ENCODE data around the gene HIF3A.
"Not testable (repeated sequence)": the region's sequence is repeated elsewhere in the genome, so short reads cannot be mapped to it uniquely, and the experiment has no call there.

HIF3A gene

DNA sequence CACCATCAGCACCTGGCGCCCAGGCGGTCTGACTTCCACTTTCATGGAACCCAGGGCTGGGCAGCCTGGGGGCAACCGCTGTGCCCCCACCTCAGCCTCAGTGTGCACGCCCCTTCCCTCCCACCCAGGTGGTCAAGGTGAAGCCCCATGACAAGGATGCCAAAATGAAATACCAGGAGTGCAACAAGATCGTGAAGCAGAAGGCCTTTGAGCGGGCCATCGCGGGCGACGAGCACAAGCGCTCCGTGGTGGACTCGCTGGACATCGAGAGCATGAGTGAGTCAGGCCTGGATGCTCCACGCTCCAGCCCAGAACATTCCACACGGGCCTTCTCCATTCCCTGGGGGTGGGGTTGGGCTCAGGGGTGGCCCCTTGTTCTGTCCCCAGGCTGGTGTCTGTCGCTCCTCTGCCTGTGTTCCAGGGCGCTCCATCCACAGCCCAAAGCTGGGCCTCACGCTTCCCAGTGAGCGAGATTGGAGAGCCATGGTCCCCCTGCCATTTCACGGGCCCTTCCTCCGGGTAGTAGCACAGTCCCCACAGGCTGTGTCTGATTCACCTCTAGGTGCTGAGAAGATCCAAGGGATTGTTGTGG lies 78.7 kb downstream of the HIF3A start:
- not testable (repeated sequence) for H3K4me3 ChIP-seq (ENCODE audit: low read length); H3K27me3 ChIP-seq (ENCODE audit: insufficient read depth, low read length); H3K9ac ChIP-seq (ENCODE audit: low read depth, low read length); H3K27ac ChIP-seq (ENCODE audit: low read depth, low read length); H3K9me3 ChIP-seq (ENCODE audit: insufficient read depth, low read depth, low read length)
- peaks cover 54% of the 10 kb centered on the region for H3K36me3 ChIP-seq (ENCODE audit: insufficient read depth, low read length)
- H3K4me1 ChIP-seq (ENCODE audit: insufficient read depth, low read length) = peaks cover 30% of the 10 kb centered on the region
- 94% methylated on average over 22 of the region's 22 CpGs for WGBS

DNA sequence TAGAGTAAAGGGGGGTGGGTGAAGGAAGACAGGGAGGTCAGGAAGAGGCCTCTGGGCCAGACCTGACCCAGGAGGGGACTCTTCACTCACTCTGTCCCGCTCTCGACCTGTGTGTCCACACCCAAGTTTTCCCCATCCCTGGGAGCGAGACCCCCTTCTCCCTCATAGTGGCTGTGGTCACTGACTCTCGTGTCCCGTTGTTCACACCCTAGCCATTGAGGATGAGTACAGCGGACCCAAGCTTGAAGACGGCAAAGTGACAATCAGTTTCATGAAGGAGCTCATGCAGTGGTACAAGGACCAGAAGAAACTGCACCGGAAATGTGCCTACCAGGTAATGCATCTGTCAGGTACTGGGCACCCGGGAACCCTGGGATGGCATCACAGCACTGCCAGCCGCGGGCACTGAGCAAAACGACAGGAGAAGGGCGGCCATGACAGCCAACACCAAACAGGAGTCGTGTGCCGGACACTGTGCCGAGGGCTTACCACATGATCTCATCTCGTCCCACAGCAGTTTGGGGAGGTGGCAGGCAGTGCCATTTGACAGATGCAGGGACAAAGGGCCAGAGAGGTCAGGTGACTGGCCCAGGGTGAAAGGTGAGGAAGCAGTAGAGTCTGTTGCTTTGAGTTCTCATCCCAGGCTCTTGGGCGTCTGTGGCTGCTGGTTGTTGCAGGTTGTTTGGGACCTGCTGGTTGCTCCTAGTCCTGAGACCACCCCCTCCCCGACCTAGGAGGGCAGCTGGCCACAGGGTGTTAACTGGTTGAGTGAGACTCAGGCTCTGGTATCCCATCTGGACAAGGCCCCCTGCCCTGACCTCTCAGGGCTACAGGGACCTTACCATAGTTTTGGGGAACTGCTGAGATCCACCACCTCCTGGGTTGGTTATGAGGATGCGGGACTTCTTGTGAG lies 79.7 kb downstream of the HIF3A start:
- no peak overlapping the region for H3K27ac ChIP-seq (ENCODE audit: low read depth, low read length)
- no peaks in the 10 kb centered on the region for H3K27me3 ChIP-seq (ENCODE audit: insufficient read depth, low read length)
- H3K9me3 ChIP-seq (ENCODE audit: insufficient read depth, low read depth, low read length) = no peaks in the 10 kb centered on the region
- H3K4me3 ChIP-seq (ENCODE audit: low read length) = no peak overlapping the region
- peaks cover 64% of the 10 kb centered on the region for H3K36me3 ChIP-seq (ENCODE audit: insufficient read depth, low read length)
- H3K4me1 ChIP-seq (ENCODE audit: insufficient read depth, low read length) = peaks cover 29% of the 10 kb centered on the region
- 94% methylated on average over 20 of the region's 20 CpGs for WGBS
- no peak overlapping the region for H3K9ac ChIP-seq (ENCODE audit: low read depth, low read length)

DNA sequence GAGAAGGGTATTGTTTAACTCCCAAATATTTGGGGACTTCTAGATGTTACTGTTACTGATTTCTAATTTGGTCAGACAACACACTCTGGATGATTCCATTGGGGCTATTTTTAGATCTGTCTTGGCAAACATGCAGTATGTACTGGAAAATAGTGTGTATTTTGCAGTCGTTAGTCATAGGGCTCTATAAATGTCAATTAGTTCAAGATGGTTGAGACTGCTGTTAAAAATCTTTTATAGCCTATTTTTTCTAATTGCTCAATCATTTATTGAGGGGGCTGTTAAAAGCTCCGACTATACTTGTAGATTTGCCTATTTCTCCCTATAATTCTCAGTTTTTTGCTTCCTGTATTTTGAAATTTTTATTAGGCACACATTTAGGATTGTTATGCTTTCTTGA lies 81.4 kb downstream of the HIF3A start:
- Histone ChIP-seq H3K27me3 (ENCODE audit: insufficient read depth, low read length) (no peaks in the 10 kb centered on the region), H3K9ac (ENCODE audit: low read depth, low read length) (no peak overlapping the region), H3K9me3 (ENCODE audit: insufficient read depth, low read depth, low read length) (no peaks in the 10 kb centered on the region), H3K36me3 (ENCODE audit: insufficient read depth, low read length) (peaks cover 79% of the 10 kb centered on the region), H3K4me1 (ENCODE audit: insufficient read depth, low read length) (peaks cover 12% of the 10 kb centered on the region), H3K27ac (ENCODE audit: low read depth, low read length) (no peak overlapping the region), H3K4me3 (ENCODE audit: low read length) (no peak overlapping the region)
- 92% methylated on average over 1 of the region's 2 CpGs for WGBS

DNA sequence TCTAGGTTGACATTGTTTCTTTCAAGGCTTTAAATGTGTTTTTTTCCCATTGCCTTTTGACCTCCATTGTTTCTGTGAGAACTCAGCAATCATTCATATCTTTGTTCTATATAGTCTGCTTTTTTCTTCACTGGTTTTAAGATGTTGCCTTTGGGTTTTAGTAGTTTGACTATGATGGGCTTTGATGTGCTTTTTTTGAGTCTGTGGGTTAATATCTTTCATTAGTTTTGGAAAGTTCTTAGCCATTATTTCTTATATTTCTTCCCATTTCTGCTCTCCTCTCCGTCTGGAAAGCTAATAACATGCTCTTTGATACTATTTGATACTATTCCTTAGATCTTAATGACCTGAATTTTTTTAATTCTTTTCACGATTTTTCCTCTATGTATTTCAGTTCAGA lies 83.8 kb downstream of the HIF3A start:
- H3K27me3 ChIP-seq (ENCODE audit: insufficient read depth, low read length) = no peaks in the 10 kb centered on the region
- WGBS = 100% methylated on average over 2 of the region's 2 CpGs
- no peak overlapping the region for H3K4me3 ChIP-seq (ENCODE audit: low read length)
- H3K4me1 ChIP-seq (ENCODE audit: insufficient read depth, low read length) = no peaks in the 10 kb centered on the region
- peaks cover 94% of the 10 kb centered on the region for H3K36me3 ChIP-seq (ENCODE audit: insufficient read depth, low read length)
- no peak overlapping the region for H3K9ac ChIP-seq (ENCODE audit: low read depth, low read length)
- no peaks in the 10 kb centered on the region for H3K9me3 ChIP-seq (ENCODE audit: insufficient read depth, low read depth, low read length)
- no peak overlapping the region for H3K27ac ChIP-seq (ENCODE audit: low read depth, low read length)

DNA sequence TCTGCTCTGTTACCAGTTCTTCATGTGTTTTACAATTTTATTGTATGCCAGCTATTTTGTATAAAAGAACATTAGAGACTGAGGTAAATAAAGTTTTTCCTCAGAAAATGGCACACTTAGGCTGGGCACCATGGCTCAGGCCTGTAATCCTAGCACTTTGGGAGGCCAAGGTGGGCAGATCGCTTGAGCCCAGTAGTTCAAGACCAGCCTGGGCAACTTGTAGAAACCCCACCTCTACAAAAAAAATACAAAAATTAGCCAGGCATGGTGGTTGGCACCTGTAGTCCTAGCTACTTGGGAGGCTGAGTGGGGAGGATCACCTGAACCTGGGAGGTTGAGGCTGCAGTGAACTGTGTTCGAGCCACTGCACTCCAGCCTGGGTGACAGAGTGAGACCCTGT lies 84.5 kb downstream of the HIF3A start:
- Histone ChIP-seq H3K27me3 (ENCODE audit: insufficient read depth, low read length) (no peaks in the 10 kb centered on the region), H3K36me3 (ENCODE audit: insufficient read depth, low read length) (peaks cover 93% of the 10 kb centered on the region)

DNA sequence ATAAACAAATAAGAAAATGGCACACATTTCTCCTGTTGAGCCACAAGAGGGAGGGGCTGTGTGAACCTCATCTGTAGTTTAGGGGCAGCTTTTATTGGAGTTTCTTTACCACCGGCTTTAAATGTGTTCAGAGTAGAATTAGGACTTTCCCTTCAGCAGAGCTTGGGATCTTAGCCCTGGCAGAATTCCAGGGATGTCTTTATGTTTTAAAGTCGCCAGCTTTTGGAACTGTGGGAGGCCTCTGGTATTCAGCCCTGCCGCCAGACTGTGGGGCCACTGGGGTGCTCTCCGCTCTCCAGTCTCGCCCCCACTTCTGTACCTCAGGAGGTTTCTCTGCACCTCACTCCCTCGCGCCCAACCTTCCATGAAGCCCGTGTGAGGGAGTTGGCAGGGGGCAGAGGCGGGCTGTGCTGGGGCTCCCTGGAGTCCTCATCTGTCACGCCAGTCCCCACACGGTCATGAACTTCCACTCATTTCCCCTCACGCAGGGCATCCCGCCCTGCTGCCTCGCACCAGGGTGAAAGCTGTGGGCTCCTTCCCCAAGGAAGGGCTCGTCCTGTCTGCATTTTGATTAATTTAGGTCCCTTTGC lies 85.0 kb downstream of the HIF3A start:
- H3K4me3 ChIP-seq (ENCODE audit: low read length) = no peak overlapping the region
- no peaks in the 10 kb centered on the region for H3K27me3 ChIP-seq (ENCODE audit: insufficient read depth, low read length)
- H3K27ac ChIP-seq (ENCODE audit: low read depth, low read length) = no peak overlapping the region
- no peak overlapping the region for H3K9ac ChIP-seq (ENCODE audit: low read depth, low read length)
- H3K9me3 ChIP-seq (ENCODE audit: insufficient read depth, low read depth, low read length) = no peaks in the 10 kb centered on the region
- H3K36me3 ChIP-seq (ENCODE audit: insufficient read depth, low read length) = peaks cover 92% of the 10 kb centered on the region
- no peaks in the 10 kb centered on the region for H3K4me1 ChIP-seq (ENCODE audit: insufficient read depth, low read length)
- WGBS = 93% methylated on average over 15 of the region's 15 CpGs

More for the DNA sequence above, 84.5 kb downstream of the HIF3A start:
- H3K4me3 ChIP-seq (ENCODE audit: low read length) = no peak overlapping the region
- H3K4me1 ChIP-seq (ENCODE audit: insufficient read depth, low read length) = no peaks in the 10 kb centered on the region
- H3K27ac ChIP-seq (ENCODE audit: low read depth, low read length) = no peak overlapping the region
- no peaks in the 10 kb centered on the region for H3K9me3 ChIP-seq (ENCODE audit: insufficient read depth, low read depth, low read length)
- H3K9ac ChIP-seq (ENCODE audit: low read depth, low read length) = no peak overlapping the region
- 93% methylated on average over 2 of the region's 2 CpGs for WGBS

DNA sequence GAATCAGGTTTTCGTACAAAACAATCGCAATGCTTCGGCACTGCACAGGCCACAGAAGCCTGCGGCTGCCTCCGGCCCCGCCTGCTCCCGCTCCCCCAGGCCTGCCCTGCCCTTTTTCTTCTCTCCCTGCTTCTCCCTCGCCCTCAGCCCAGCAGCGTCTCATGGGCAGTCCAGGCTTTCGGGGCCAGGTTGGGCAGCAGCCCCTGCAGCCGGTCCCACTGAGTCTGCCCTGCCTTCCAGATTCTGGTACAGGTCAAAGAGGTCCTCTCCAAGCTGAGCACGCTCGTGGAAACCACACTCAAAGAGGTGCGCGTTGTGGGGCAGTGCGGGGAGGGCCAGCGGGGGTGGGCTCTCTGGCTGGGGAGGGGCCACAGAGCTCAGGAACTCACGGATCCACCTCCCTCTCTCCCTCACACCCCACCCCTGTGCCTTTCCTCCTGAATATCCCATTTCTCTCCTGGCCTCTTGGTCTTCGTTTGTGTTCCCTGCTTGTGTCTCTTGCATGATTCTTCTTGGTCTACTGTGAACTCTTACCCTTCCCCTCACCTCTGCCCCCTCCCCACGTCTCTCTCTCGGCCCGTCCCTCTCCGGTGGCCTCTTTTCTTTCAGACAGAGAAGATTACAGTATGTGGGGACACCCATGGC lies 86.5 kb downstream of the HIF3A start:
- H3K9ac ChIP-seq (ENCODE audit: low read depth, low read length) = no peak overlapping the region
- H3K27me3 ChIP-seq (ENCODE audit: insufficient read depth, low read length) = no peaks in the 10 kb centered on the region
- no peaks in the 10 kb centered on the region for H3K4me1 ChIP-seq (ENCODE audit: insufficient read depth, low read length)
- no peak overlapping the region for H3K27ac ChIP-seq (ENCODE audit: low read depth, low read length)
- H3K9me3 ChIP-seq (ENCODE audit: insufficient read depth, low read depth, low read length) = no peaks in the 10 kb centered on the region
- H3K36me3 ChIP-seq (ENCODE audit: insufficient read depth, low read length) = peaks cover 92% of the 10 kb centered on the region
- 94% methylated on average over 22 of the region's 23 CpGs for WGBS
- no peak overlapping the region for H3K4me3 ChIP-seq (ENCODE audit: low read length)

DNA sequence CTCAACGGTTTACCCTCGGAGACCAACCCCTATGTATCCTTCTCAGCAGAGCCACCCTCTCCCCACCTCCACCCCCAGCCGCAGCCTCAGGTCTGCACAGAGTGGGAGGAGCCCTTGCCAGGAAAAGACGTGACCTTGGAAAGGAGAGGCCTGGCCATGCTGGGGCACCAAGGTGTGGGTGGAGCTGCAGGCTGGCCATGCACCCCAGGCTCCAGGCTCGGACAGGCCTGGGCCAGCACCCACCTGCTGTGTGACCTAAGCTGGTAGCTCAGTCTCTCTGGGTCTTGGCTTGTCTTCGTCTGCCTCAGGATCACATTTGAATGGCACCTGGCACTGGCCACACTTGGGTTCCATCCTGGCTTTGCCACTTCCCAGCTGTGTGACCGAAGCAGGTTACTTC lies 87.0 kb downstream of the HIF3A start:
- Histone ChIP-seq H3K4me3 (ENCODE audit: low read length) (no peak overlapping the region), H3K9me3 (ENCODE audit: insufficient read depth, low read depth, low read length) (no peaks in the 10 kb centered on the region), H3K27ac (ENCODE audit: low read depth, low read length) (no peak overlapping the region), H3K4me1 (ENCODE audit: insufficient read depth, low read length) (no peaks in the 10 kb centered on the region), H3K27me3 (ENCODE audit: insufficient read depth, low read length) (no peaks in the 10 kb centered on the region), H3K9ac (ENCODE audit: low read depth, low read length) (no peak overlapping the region), H3K36me3 (ENCODE audit: insufficient read depth, low read length) (peaks cover 92% of the 10 kb centered on the region)
- whole genome bisulfite sequencing = 95% methylated on average over 7 of the region's 7 CpGs

DNA sequence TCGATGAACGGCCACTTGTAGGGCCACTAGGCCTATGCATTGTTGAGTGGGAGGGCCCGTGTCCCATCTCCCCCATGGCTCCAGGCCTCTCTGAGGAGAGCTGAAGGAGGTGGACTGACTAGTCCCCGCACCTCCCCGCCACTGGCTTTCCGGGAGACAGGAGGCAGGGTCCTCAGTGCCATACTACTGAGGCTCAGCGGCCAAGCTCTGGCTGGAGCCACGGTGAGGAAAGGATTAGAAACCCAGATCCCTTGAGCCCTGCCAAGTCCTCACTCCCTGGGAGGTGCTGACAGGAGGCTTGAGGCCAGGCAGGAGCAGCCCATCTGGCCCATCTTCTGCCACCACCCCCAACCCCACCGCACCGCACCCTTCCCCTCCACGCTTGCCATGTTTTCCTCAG lies 87.6 kb downstream of the HIF3A start:
- Histone ChIP-seq H3K36me3 (ENCODE audit: insufficient read depth, low read length) (peaks cover 93% of the 10 kb centered on the region), H3K9me3 (ENCODE audit: insufficient read depth, low read depth, low read length) (0 out of 2 replicates have a peak, but pooled peaks cover 1% of the 10 kb centered on the region), H3K9ac (ENCODE audit: low read depth, low read length) (no peak overlapping the region)

DNA sequence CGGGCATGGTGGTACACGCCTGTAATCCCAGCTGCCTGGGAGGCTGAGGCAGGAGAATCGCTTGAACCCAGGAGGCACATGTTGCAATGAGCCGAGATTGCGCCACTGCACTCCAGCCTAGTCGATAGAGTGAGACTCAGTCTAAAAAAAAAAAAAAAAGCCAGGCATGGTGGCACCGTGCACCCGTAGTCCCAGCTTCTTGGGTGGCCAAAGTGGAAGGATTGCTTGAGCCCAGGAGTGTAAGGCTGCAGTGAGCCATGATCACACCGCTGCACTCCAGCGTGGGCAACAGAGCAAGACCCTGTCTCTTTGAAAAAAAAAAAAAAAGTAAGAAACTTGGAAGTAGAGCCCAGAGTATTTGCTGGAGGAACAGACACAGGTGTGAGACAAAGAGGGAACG lies 88.8 kb downstream of the HIF3A start:
- H3K27ac ChIP-seq (ENCODE audit: low read depth, low read length) = no peak overlapping the region
- no peak overlapping the region for H3K9ac ChIP-seq (ENCODE audit: low read depth, low read length)
- 0 out of 2 replicates have a peak, but pooled peaks cover 3% of the 10 kb centered on the region for H3K9me3 ChIP-seq (ENCODE audit: insufficient read depth, low read depth, low read length)
- H3K27me3 ChIP-seq (ENCODE audit: insufficient read depth, low read length) = no peaks in the 10 kb centered on the region
- H3K36me3 ChIP-seq (ENCODE audit: insufficient read depth, low read length) = peaks cover 92% of the 10 kb centered on the region
- H3K4me1 ChIP-seq (ENCODE audit: insufficient read depth, low read length) = no peaks in the 10 kb centered on the region
- 91% methylated on average over 11 of the region's 11 CpGs for WGBS
- no peak overlapping the region for H3K4me3 ChIP-seq (ENCODE audit: low read length)

More for the DNA sequence above, 87.6 kb downstream of the HIF3A start:
- no peak overlapping the region for H3K27ac ChIP-seq (ENCODE audit: low read depth, low read length)
- H3K4me3 ChIP-seq (ENCODE audit: low read length) = no peak overlapping the region
- no peaks in the 10 kb centered on the region for H3K27me3 ChIP-seq (ENCODE audit: insufficient read depth, low read length)
- 98% methylated on average over 11 of the region's 11 CpGs for WGBS
- no peaks in the 10 kb centered on the region for H3K4me1 ChIP-seq (ENCODE audit: insufficient read depth, low read length)

DNA sequence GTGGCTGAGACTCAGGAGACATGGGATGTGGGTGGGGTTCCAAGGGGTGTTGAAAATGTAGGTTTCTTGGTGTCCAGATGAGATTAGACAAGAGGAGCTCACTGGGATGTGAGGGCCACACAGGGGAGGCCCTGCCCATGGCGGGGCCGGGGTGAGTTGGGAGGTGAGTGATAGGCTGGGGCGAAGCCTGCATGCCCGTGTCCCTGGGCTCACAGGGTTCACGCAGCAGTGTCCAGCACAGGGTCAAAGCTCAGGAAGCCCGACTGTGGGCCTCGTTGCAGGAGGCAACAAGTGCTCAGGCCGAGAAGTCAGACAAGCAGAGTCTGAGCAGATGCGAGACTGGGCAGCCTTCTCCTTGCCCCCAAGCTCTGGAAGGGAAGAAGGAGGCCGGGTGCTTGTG lies 89.3 kb downstream of the HIF3A start:
- H3K36me3 ChIP-seq (ENCODE audit: insufficient read depth, low read length) = peaks cover 92% of the 10 kb centered on the region
- H3K9ac ChIP-seq (ENCODE audit: low read depth, low read length) = no peak overlapping the region
- no peaks in the 10 kb centered on the region for H3K4me1 ChIP-seq (ENCODE audit: insufficient read depth, low read length)
- H3K27me3 ChIP-seq (ENCODE audit: insufficient read depth, low read length) = no peaks in the 10 kb centered on the region
- 91% methylated on average over 10 of the region's 10 CpGs for WGBS
- no peak overlapping the region for H3K27ac ChIP-seq (ENCODE audit: low read depth, low read length)
- H3K4me3 ChIP-seq (ENCODE audit: low read length) = no peak overlapping the region
- H3K9me3 ChIP-seq (ENCODE audit: insufficient read depth, low read depth, low read length) = 0 out of 2 replicates have a peak, but pooled peaks cover 3% of the 10 kb centered on the region
